HG02943 (cell line): ENCODE results near the gene NFE2.

Experiments used
- ATAC-seq: cut with Tn5 transposase; IDR thresholded peaks from one replicate; pipeline ENCODE4 v1.9.1; 2021; ENCODE audit warnings: mild to moderate bottlenecking, low read depth, moderate library complexity; ENCODE audit not compliant: unreplicated experiment

NFE2 gene

DNA sequence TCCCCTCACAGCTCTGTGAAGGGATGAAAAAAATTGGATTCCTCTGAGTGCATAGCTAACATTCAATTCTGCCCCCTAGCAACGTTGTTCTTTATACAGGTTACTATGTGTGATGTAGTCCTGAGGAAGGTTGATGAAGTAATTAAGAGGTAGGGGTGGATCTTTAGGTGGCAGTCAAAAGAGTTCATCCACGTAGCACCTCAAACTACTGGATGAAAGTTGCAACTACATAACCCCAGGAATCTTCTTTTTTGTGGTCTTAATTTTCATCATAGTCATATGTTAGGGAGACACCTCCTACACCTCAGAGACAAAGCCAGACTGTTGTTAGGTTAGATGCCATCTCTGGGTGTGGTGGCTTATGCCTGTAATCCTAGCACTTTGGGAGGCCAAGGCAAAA lies 10.2 kb upstream of the NFE2 start:
- ATAC-seq, result no peak

DNA sequence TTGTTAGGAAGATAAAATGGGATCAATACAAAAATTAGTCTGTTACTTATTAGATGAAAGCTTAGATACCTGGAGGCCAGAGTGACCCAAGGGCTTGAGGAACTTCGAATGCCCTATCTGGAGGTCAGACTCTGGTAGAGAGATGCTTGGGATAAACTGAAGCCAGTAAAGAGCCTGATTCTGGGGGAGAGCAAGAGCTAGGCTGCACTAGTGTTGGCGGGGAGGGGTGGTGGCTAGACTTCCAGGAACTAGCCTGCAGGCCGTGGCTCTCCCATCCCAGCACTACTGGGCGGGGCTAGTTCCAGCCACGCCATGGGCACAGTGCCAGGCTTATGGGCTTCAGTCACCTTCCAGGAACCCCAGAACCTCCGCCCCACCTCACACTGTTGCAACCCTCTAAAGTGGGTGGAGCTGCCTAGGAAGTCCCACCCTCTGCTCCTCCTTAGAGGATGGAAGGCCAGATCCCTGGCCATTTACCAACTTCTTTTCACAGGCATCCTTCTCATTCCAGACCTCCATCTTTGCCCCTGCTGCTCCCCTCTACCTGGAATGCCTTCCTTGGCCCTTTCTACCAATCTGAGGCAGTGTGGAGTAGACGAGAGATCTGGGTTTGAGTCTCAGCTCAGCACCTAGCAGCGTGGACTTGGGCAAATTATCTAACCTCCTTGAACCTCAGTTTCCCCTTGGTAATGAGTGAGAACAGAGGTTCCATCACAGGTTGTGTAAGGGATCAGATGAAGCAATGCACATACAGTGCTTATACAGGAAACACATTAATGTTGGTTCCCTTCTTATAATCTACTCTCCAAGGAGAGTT lies 6.3 kb upstream of the NFE2 start:
- no peak for ATAC-seq

DNA sequence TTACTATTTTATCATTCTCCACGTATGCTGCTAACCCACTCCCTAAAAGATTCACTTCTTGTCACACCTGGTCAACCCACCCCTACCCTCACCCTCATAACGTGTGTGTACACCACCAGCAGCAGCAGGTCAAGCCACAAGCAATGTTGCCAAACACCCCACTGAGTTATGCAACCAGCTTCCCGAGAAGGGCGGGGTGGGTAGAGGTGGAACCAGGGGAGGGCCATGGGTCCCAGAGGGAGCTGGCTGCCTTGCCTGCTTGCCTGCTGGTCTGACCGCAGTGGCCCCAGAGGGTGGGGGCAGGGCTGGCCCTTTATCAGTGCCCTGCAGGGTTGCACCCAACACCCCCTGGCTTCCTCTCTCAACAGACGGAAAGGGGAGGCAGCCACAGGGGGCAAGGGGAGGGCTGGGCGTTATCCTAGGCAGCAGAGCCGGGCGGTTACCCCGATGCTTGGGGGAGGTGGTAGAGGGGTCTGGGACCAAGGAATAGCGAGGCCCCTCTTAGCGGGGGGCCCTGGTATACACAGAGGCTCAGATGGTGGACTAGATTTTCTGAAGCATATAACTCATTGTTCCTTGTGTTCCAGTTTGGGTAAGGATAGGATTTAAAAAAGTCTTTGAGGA lies 3.5 kb upstream of the NFE2 start:
- no peak for ATAC-seq

DNA sequence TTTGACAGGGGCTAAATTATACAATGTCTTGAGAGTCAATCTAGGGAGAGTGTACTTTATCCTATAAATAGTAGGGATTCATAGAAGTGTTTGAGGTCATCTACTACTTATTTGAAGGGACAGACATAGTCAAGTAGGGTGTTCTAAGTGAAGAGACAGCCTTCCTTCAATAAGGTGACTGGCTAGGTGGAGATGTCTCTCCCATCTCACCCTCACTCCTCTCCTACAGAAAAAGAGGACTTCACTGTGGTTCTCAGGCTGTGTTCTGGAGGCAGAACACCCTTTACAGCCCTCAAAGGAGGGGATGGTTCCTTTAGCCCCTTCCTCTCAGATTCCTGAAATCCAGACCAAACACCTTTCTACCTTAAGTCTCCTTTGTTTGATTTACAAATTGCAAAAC lies 2.8 kb upstream of the NFE2 start:
- ATAC-seq, result no peak

- no peak for ATAC-seq
Measured at GRCh38 chr12:54301428-54302048, 723 bp upstream of the NFE2 start.

- ATAC-seq, result no peak
Measured at GRCh38 chr12:54300225-54300731, 537 bp downstream of the NFE2 start.

GRCh38 chr12:54299515-54300224 lies 1.1 kb downstream of the NFE2 start:
- ATAC-seq, result no peak

DNA sequence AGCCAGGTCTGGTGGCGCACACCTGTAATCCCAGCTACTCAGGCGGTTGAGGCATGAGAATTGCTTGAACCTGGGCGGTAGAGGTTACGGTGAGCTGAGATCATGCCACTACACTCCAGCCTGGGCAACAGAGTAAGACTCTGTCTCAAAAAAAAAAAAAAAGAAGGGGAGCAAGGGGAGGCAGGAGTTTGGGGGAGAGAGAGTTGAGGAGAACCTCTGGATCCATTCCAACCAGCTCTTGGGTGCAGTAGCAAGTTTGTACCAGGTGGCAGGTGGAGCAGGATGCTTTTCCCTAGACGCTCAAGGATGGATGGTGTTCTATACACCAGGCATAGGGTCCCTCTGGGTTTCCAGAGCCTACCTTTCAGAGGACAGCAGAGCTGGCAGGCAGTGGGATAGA lies 1.9 kb downstream of the NFE2 start:
- no peak for ATAC-seq

GRCh38 chr12:54296393-54297099 lies 4.3 kb downstream of the NFE2 start:
- ATAC-seq, result no peak

DNA sequence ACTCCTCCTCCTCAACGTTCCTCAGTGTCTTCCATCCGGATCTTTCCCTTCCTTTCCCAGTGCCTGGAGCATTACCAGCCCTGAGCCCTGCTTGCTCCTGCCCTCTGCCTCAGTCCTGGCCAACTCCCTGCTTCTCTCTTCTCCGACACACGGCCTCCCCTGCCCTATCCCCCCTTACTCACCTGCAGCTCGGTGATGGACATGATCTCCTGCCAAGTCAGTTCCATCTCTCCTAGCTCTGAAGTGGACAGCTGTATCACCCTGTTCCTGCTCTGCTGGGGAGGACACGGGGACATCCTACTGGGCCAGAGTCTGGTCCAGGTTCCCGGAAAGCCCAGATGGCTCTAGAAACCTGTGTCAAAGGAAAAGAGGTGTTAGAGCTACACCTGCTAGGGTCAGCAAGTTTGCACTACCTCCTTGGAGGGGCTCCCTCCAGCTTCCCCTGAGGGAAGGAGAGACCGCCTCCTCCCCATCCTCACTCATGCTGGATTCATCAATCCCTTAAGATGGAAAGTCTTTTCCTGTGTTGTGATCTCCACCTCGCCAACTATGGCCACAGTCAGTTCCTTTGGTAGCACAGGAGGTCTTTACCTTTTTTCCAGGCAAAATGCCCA lies 5.8 kb downstream of the NFE2 start:
- ATAC-seq, result no peak

DNA sequence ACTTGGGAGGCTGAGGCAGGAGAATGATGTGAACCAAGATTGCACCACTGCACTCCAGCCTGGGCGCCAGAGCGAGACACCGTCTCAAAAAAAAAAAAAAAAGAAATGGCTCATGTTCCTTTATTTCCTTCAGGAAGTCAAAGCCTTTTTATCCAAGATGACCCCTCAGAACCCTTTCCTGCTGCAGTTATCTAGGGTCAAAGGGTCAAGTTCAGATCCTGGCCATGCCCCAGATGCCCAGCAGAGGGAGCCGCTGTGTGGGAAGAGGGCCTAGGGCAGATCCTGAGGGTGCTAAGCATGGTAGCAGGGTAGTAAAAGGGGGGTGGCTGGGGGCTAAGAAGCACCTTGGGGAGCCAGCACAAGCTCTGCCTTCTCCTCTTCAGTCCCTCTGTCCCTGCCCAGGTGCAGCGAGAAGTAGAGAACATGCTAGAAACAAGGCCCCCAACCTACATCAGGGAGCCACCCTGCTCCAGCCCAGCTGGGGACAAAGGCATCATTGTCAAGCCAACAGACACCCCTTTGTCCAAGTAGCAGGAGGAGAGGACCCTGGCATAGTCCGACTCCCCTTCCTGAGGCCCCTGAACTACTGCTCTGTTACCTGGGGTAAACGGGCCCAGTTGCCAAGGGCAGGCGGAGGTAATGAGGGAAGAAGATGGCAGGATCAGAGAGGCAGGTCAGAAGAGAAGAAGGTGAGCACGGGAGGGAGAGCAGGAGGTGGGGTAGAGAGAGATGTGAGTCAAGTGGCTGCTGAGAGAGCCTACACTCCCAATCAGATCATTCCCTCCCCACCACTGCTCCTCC lies 6.5 kb downstream of the NFE2 start:
- ATAC-seq, result no peak

DNA sequence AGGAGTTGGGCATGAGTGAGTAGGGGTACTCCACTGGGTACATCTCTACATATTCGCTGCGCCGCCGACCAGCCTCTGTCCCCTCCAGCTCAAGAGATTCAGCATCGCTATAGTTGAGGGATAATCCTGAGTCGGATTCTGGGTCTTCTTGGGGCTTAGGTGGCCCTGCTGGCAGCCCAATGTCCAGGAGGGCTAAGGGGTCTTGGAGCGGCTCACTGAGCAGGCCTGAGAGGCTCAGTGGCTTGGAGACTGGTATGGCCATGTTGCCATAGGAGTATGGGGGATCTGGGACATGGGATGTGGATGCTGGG lies 7.9 kb downstream of the NFE2 start:
- no peak for ATAC-seq

- no peak for ATAC-seq
Measured at GRCh38 chr12:54292083-54292930, 8.5 kb downstream of the NFE2 start.

DNA sequence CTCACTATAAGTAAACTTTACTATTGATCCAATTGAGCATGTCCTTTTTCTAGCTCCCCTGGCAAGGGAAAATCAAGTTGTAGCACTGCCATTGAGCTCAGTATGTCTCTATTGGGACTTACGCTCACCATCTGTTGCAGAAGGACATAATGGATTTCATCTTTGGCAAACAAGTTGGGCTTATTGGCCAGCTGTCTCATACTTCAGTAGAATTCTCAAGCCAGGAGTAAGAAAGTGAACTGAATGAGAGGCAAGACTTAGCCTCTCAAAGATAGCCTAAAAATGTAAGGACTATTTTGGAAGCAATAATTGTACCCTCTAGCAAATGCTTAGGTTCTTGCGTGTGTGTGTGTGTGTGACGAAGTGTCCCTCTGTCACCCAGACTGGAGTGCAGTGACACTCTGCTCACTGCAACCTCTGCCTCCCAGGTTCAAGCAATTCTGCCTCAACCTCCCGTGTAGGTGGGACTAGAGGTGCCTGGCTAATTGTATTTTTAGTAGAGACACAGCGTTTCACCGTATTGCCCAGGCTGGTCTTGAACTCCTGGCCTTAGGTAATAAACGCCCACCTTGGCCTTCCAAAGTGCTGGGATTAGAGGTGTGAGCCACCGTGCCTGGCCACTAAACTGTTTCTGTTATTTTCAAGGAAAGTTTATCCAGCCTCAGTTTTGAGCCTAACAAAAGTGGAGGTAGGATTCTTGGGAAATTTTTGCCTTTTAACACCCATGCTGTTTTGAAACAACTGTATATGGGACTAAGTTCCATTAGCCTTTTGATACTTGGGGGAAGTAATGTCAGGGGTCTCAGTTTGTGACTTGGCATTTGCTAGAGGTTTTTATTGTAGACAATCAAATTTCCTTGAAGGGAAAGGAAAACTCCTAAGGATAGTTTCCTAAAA lies 13.3 kb downstream of the NFE2 start:
- ATAC-seq, result no peak

DNA sequence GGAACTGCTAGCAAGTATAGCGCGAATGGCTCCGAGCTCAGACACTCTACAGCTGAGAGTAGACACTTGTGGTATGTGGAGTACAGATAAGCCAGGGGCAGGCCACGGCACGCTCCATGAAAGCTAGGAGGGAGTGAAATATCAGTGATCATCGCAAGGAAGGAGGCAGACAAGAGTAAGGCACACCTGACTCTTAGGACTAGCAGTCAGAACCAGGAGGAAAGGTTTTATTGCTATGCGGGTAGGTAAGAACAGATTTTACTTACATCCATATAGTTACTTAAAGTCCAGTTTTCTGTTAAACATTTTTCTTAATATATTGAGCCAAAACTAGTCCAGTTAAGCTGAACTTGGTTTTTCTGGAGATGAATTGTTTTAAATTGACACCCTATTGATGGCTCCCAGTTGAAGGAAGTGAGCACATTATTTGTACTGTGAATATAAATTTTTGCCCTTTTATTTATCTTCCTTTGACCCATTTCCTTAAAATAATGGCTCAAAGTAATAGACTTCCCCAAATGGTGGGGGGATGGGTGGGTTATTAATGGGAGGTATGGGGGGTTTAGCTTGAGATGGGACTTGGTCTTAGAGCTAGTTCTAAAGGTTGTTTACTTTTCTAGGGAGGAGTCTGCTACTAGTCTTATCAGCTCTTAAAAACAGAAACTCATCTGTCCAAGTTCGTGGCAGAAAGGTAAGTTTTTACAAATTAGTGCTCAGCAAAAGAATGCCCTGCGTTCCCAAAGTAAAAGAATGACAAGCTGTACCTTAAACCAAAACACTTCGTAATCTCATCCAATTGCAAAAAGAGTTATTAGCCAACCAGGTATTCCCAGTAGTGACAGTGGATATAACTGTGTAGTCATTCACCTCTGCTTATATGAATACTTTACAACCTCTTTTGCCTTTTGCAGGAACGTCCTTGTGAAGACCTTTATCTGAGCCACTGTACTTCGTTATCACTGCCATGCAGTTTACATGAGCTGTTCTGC lies 14.5 kb downstream of the NFE2 start:
- ATAC-seq, result no peak
